ENCODE results near the gene ANO3.

ANO3 gene

GRCh38 chr11:26662916-26663315, 331.0 kb downstream of the ANO3 start:
- no peak for DNase-seq (ENCODE audit: low read depth)

DNA sequence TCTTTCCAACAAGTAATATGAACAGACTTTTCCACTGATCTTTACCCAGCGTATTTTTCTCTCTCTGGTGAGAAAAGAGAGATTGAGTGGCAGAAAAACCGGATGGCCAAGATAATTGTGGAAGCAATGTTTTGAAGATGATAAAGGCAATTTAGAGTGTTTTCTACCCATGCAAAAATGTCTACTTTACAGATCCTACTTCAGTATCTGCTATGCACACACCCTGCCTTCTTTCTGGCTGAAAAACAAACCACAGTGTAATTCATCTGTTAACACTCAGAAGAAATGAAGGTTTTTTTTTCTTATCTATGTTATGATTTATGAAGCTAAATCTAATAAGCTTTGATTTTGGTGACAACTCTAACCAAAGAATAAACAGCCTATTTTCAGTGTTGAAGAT, 333.1 kb downstream of the ANO3 start:
- H3K4me3 ChIP-seq (replicated peaks; ENCODE audit: low read depth, low read length), result no peak overlapping the region
- TF ChIP-seq CTCF (IDR thresholded peaks at IDR 0.05; ENCODE audit: low read length, missing control alignments), result no peak
- DNase-seq (ENCODE audit: low read depth), result no peak

More at GRCh38 chr11:26662916-26663315, 331.0 kb downstream of the ANO3 start:
- TF ChIP-seq CTCF (IDR thresholded peaks at IDR 0.05; ENCODE audit: low read length, missing control alignments), result no peak
- H3K4me3 ChIP-seq (replicated peaks; ENCODE audit: low read depth, low read length), result no peak overlapping the region

- no peak for TF ChIP-seq CTCF (IDR thresholded peaks at IDR 0.05; ENCODE audit: low read length, missing control alignments)
Measured at GRCh38 chr11:26665946-26666345, 334.0 kb downstream of the ANO3 start.

GRCh38 chr11:26675233-26675928, 343.5 kb downstream of the ANO3 start:
- no peak overlapping the region for H3K4me3 ChIP-seq (replicated peaks; ENCODE audit: low read depth, low read length)
- no peak for DNase-seq (ENCODE audit: low read depth)
- TF ChIP-seq CTCF (IDR thresholded peaks at IDR 0.05; ENCODE audit: low read length, missing control alignments), result no peak

More at GRCh38 chr11:26665946-26666345, 334.0 kb downstream of the ANO3 start:
- H3K4me3 ChIP-seq (replicated peaks; ENCODE audit: low read depth, low read length), result no peak overlapping the region
- DNase-seq (ENCODE audit: low read depth), result no peak

DNA sequence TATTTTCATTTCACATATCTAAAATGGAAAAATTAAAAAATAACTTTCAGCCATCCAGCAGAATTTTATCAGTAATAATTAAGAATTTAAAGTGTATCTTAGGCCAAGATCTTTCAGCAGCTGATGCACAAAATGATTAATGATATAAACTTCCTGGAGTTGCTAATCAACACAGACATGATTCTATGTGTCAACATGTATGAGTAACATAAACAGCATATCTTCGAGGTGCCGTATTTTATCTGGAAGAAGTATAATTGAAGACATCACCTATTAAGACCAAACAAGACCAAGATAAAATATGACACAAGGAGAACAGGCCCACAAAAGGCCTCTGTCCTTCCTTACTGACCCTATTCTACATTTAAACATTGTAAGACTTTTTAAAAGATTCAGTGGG, 344.7 kb downstream of the ANO3 start:
- DNase-seq (ENCODE audit: low read depth), result no peak
- no peak for TF ChIP-seq CTCF (IDR thresholded peaks at IDR 0.05; ENCODE audit: low read length, missing control alignments)
- H3K4me3 ChIP-seq (replicated peaks; ENCODE audit: low read depth, low read length), result no peak overlapping the region

GRCh38 chr11:26677566-26677965, 345.6 kb downstream of the ANO3 start:
- H3K4me3 ChIP-seq (replicated peaks; ENCODE audit: low read depth, low read length), result no peak overlapping the region
- DNase-seq (ENCODE audit: low read depth), result no peak
- no peak for TF ChIP-seq CTCF (IDR thresholded peaks at IDR 0.05; ENCODE audit: low read length, missing control alignments)

- no peak for TF ChIP-seq CTCF (IDR thresholded peaks at IDR 0.05; ENCODE audit: low read length, missing control alignments)
- no peak overlapping the region for H3K4me3 ChIP-seq (replicated peaks; ENCODE audit: low read depth, low read length)
- DNase-seq (ENCODE audit: low read depth), result no peak
Measured at GRCh38 chr11:26687351-26687750, 355.4 kb downstream of the ANO3 start.
